Body of pancreas (tissue), 4 donors: Measurements from ENCODE around the gene TLCD3B.

Experiments used
- CTCF ChIP-seq, 7 experiments: fragments of 450-650 bp in 4 of 7; fragments of 200-600 bp in 3 of 7; sonication (generic) in 3 of 7; IDR thresholded peaks; one replicate each; pipeline ENCODE4 v1.5.1; 2016 to 2019; ENCODE audit warnings: antibody characterized with exemption in 7 of 7
- POLR2A ChIP-seq, 3 donors: fragments of 450-650 bp; IDR thresholded peaks; one replicate each; pipeline ENCODE4 v1.6.1; 2016; ENCODE audit warnings: antibody characterized with exemption in 3 of 3, mild to moderate bottlenecking in 2 of 3

GRCh38 chr16:30060836-30061554, 29.9 kb upstream of the TLCD3B start:
- TF ChIP-seq CTCF (IDR thresholded peaks at IDR 0.05) (no peak), POLR2A (IDR thresholded peaks at IDR 0.05) (no peak)
